A673 (cell line): ENCODE data around the gene ZBTB47.

Experiments used
- CTCF ChIP-seq: fragments of 300-800, 200-600 bp; sonication (generic); conservative IDR thresholded peaks from 2 replicates; pipeline ENCODE4 v1.5.1; 2017; ENCODE audit warnings: low read depth, mild to moderate bottlenecking, antibody characterized with exemption, low read length, moderate library complexity, mixed read lengths
- EZH2 ChIP-seq: fragments of 200-600 bp; sonication (generic); IDR thresholded peaks from 2 replicates; pipeline ENCODE4 v1.6.1; 2017; ENCODE audit warnings: borderline replicate concordance, low read depth, mild to moderate bottlenecking, mixed read lengths, antibody characterized with exemption, low read length; ENCODE audit not compliant: poor library complexity, severe bottlenecking

- no peak for TF ChIP-seq CTCF
- no peak for TF ChIP-seq EZH2
Observed at GRCh38 chr3:42684632-42685362, 31.3 kb downstream of the ZBTB47 start.
